ENCODE measurements around the gene NCKAP5.
"Not testable (repeated sequence)": the region's sequence is repeated elsewhere in the genome, so short reads cannot be mapped to it uniquely, and the experiment has no call there.

Gene NCKAP5

GRCh38 chr2:133497270-133497893 is 70.9 kb downstream of the NCKAP5 start:
- DNase-seq (ENCODE audit: low read depth in 2 of 2): no peak

GRCh38 chr2:133496501-133497269 is 71.6 kb downstream of the NCKAP5 start:
- DNase-seq (ENCODE audit: low read depth in 2 of 2): no peak

GRCh38 chr2:133495226-133495625 is 73.0 kb downstream of the NCKAP5 start:
- DNase-seq (ENCODE audit: low read depth in 2 of 2): no peak

GRCh38 chr2:133492719-133493380 is 75.4 kb downstream of the NCKAP5 start:
- no peak for DNase-seq (ENCODE audit: low read depth in 2 of 2)

- no peak for DNase-seq (ENCODE audit: low read depth in 2 of 2)
Measured at GRCh38 chr2:133490411-133490980, 77.8 kb downstream of the NCKAP5 start.

GRCh38 chr2:133489641-133490410 is 78.4 kb downstream of the NCKAP5 start:
- no peak for DNase-seq (ENCODE audit: low read depth in 2 of 2)

GRCh38 chr2:133489146-133489545 is 79.1 kb downstream of the NCKAP5 start:
- DNase-seq (ENCODE audit: low read depth in 2 of 2): no peak

- DNase-seq (ENCODE audit: low read depth in 2 of 2): no peak
Measured at GRCh38 chr2:133486771-133487191, 81.5 kb downstream of the NCKAP5 start.

GRCh38 chr2:133485868-133486267 is 82.4 kb downstream of the NCKAP5 start:
- DNase-seq (ENCODE audit: low read depth in 2 of 2): no peak

GRCh38 chr2:133484784-133485183 is 83.5 kb downstream of the NCKAP5 start:
- DNase-seq (ENCODE audit: low read depth in 2 of 2): no peak

GRCh38 chr2:133484106-133484505 is 84.2 kb downstream of the NCKAP5 start:
- DNase-seq (ENCODE audit: low read depth in 2 of 2): peak; percentile 63 to 66

GRCh38 chr2:133483181-133483580 is 85.1 kb downstream of the NCKAP5 start:
- no peak for DNase-seq (ENCODE audit: low read depth in 2 of 2)

- DNase-seq (ENCODE audit: low read depth in 2 of 2): no peak
Measured at GRCh38 chr2:133480707-133481429, 87.4 kb downstream of the NCKAP5 start.

GRCh38 chr2:133477616-133477990 is 90.7 kb downstream of the NCKAP5 start:
- DNase-seq (ENCODE audit: low read depth in 2 of 2): no peak

GRCh38 chr2:133476931-133477615 is 91.2 kb downstream of the NCKAP5 start:
- no peak for DNase-seq (ENCODE audit: low read depth in 2 of 2)

GRCh38 chr2:133476286-133476685 is 92.0 kb downstream of the NCKAP5 start:
- DNase-seq (ENCODE audit: low read depth in 2 of 2): no peak

- DNase-seq (ENCODE audit: low read depth in 2 of 2): no peak
Measured at GRCh38 chr2:133475610-133476009, 92.7 kb downstream of the NCKAP5 start.

- not testable (repeated sequence) for DNase-seq (ENCODE audit: low read depth in 2 of 2)
Measured at GRCh38 chr2:133470446-133470845, 97.8 kb downstream of the NCKAP5 start.

- no peak for DNase-seq (ENCODE audit: low read depth in 2 of 2)
Measured at GRCh38 chr2:133462811-133463210, 105.5 kb downstream of the NCKAP5 start.

- DNase-seq (ENCODE audit: low read depth in 2 of 2): no peak
Measured at GRCh38 chr2:133461484-133461883, 106.8 kb downstream of the NCKAP5 start.

Data from fibroblast of skin of left biceps (primary cell).